ENCODE data around the gene PRR11. TPM values are rescaled to one million over a fixed set of nuclear protein-coding genes. Genes with fewer than 3 reads are reported as not detected.
A peak's percentile ranks its signal among the peaks of the same experiment; 100 is the strongest.

PRR11 gene
- total RNA-seq (2013): 4.1 TPM
- 1 to 10 TPM; 1.1 to 3.9 (median 1.7) TPM for polyA plus RNA-seq
- polyA minus RNA-seq: 83.4 and 128 TPM in 2 replicates
- total RNA-seq: 1.2 to 14.2 (median 8.4) reads per million in 11 experiments

GRCh38 chr17:59155439-59156177 is at the start of gene PRR11:
Gene PRR11 (plus strand): TSS chr17:59155746. CDS start chr17:59169753, 14,007 bp downstream.
- no peaks in the 10 kb centered on the region for H4K20me1 ChIP-seq (ENCODE audit: insufficient read depth, low read length)
- H3K36me3 ChIP-seq (replicated peaks in 1 of 2; ENCODE audit: control insufficient read depth in 1 of 2, insufficient read depth in 2 of 2, low read length in 2 of 2): no peaks in the 10 kb centered on the region
- peak within 1 kb of the TSS; percentile 92 for H2AFZ ChIP-seq (ENCODE audit: insufficient read depth, low read depth, low read length, poor library complexity, severe bottlenecking)
- intact Hi-C loops (cut with micrococcal nuclease): loop anchor here (2.0 to 10.0 kb wide), 2 partner anchors 49 to 59 kb away; partner anchors contain the start of genes TRIM37 (in 2 of the 2) and SMG8 (in 1 of the 2)
- H3K79me2 ChIP-seq (ENCODE audit: insufficient read depth, low read length): peaks cover 94% of the 10 kb centered on the region
- no peaks in the 10 kb centered on the region for H3K27me3 ChIP-seq (ENCODE audit: control insufficient read depth in 2 of 2, insufficient read depth in 2 of 2, low read length in 2 of 2)
- H3K36me3 Mint-ChIP-seq: peaks cover 0 to 4% of the 10 kb centered on the region in 2 donors
- DNase-seq: peak; percentile 99 to 100 (median 100)
- TF ChIP-seq CTCF (IDR thresholded peaks at IDR 0.05): no peak
- WGBS (ENCODE audit: insufficient coverage): 0% methylated on average over 17 of the region's 25 CpGs
- peak within 1 kb of the TSS; percentile 91 for H3K4me2 ChIP-seq (replicated peaks; ENCODE audit: extremely low read depth, low read length, poor library complexity, severe bottlenecking)
- H3K4me3 Mint-ChIP-seq: no peak within 1 kb of the TSS
- H3K4me1 Mint-ChIP-seq: peaks cover 43% of the 10 kb centered on the region
- peak within 1 kb of the TSS; percentile 86 to 100 (median 99) for H3K4me3 ChIP-seq (replicated peaks in 1 of 3; ENCODE audit: low read depth in 2 of 3, low read length in 3 of 3)
- H3K9ac ChIP-seq (ENCODE audit: insufficient read depth, low read length, poor library complexity, severe bottlenecking): peak within 1 kb of the TSS; percentile 68
- no peaks in the 10 kb centered on the region for H3K27me3 Mint-ChIP-seq (ENCODE audit: low read depth in 3 of 3)
- H3K4me1 ChIP-seq (ENCODE audit: control insufficient read depth in 1 of 2, insufficient read depth in 2 of 2, low read length in 2 of 2): peaks cover 25 to 41% of the 10 kb centered on the region in 2 donors
- H3K9me3 ChIP-seq (replicated peaks in 1 of 2; ENCODE audit: control insufficient read depth in 1 of 2, insufficient read depth in 1 of 2, low read length in 2 of 2): no peaks in the 10 kb centered on the region
- peak within 1 kb of the TSS; percentile 51 to 76 for H3K27ac ChIP-seq (ENCODE audit: low read depth in 1 of 2, low read length in 2 of 2)
- H3K9me3 Mint-ChIP-seq: no peaks in the 10 kb centered on the region
- H3K27ac Mint-ChIP-seq: no peak within 1 kb of the TSS

- Histone ChIP-seq H3K27me3 (ENCODE audit: control insufficient read depth in 2 of 2, insufficient read depth in 2 of 2, low read length in 2 of 2) (no peaks in the 10 kb centered on the region), H2AFZ (ENCODE audit: insufficient read depth, low read depth, low read length, poor library complexity, severe bottlenecking) (peak overlapping the region; percentile 99), H3K27ac (ENCODE audit: low read depth in 1 of 2, low read length in 2 of 2) (peak overlapping the region; percentile 87 to 90), H3K79me2 (ENCODE audit: insufficient read depth, low read length) (peaks cover 29% of the 10 kb centered on the region), H3K4me3 (replicated peaks in 1 of 3; ENCODE audit: low read depth in 2 of 3, low read length in 3 of 3) (peak overlapping the region; percentile 57 to 94 (median 90)), H3K9ac (ENCODE audit: insufficient read depth, low read length, poor library complexity, severe bottlenecking) (peak overlapping the region; percentile 91), H3K36me3 (replicated peaks in 1 of 2; ENCODE audit: control insufficient read depth in 1 of 2, insufficient read depth in 2 of 2, low read length in 2 of 2) (peaks cover 5 to 7% of the 10 kb centered on the region in 2 donors), H3K9me3 (replicated peaks in 1 of 2; ENCODE audit: control insufficient read depth in 1 of 2, insufficient read depth in 1 of 2, low read length in 2 of 2) (no peaks in the 10 kb centered on the region), H4K20me1 (ENCODE audit: insufficient read depth, low read length) (no peaks in the 10 kb centered on the region), H3K4me2 (replicated peaks; ENCODE audit: extremely low read depth, low read length, poor library complexity, severe bottlenecking) (peak overlapping the region; percentile 78), H3K4me1 (ENCODE audit: control insufficient read depth in 1 of 2, insufficient read depth in 2 of 2, low read length in 2 of 2) (peaks cover 14 to 23% of the 10 kb centered on the region in 2 donors)
- Mint-ChIP-seq H3K27me3 (ENCODE audit: low read depth in 3 of 3) (no peaks in the 10 kb centered on the region), H3K4me1 (peaks cover 20% of the 10 kb centered on the region), H3K27ac (peak overlapping the region; percentile 84 to 94 (median 92)), H3K4me3 (peak overlapping the region; percentile 91 to 95), H3K9me3 (no peaks in the 10 kb centered on the region), H3K36me3 (peaks cover 11 to 24% of the 10 kb centered on the region in 2 donors)
- intact Hi-C loops (cut with micrococcal nuclease): loop anchor here (2.0 kb wide), 1 partner anchor 49 kb away; the partner anchor contains the start of genes PRR11 (in 2 of the 2) and SKA2 (in 2 of the 2)
- WGBS (ENCODE audit: insufficient coverage): 0% methylated on average over 16 of the region's 18 CpGs
- TF ChIP-seq CTCF (IDR thresholded peaks at IDR 0.05): no peak
- peak in 2 of 3 donors; percentile 4 to 12 for DNase-seq
Observed at GRCh38 chr17:59105852-59106462, 49.6 kb upstream of the PRR11 start.
